ENCODE results near the gene ICOSLG.
"Not testable (repeated sequence)": the region's sequence is repeated elsewhere in the genome, so short reads cannot be mapped to it uniquely, and the experiment has no call there.

The ICOSLG gene, protein sequence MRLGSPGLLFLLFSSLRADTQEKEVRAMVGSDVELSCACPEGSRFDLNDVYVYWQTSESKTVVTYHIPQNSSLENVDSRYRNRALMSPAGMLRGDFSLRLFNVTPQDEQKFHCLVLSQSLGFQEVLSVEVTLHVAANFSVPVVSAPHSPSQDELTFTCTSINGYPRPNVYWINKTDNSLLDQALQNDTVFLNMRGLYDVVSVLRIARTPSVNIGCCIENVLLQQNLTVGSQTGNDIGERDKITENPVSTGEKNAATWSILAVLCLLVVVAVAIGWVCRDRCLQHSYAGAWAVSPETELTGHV

GRCh38 chr21:44240842-44241241 is at the start of gene ICOSLG:
ICOSLG (minus strand) TSS chr21:44240943; CDS start chr21:44240817, 126 bp downstream.
- not testable (repeated sequence) for DNase-seq

- no peak for DNase-seq
These were observed 48.8 kb upstream of the ICOSLG start for GRCh38 chr21:44289381-44290010.

GRCh38 chr21:44288251-44289110 is 47.7 kb upstream of the ICOSLG start:
- DNase-seq = no peak

- no peak for DNase-seq
These were observed 46.2 kb upstream of the ICOSLG start for GRCh38 chr21:44286716-44287632.

DNA sequence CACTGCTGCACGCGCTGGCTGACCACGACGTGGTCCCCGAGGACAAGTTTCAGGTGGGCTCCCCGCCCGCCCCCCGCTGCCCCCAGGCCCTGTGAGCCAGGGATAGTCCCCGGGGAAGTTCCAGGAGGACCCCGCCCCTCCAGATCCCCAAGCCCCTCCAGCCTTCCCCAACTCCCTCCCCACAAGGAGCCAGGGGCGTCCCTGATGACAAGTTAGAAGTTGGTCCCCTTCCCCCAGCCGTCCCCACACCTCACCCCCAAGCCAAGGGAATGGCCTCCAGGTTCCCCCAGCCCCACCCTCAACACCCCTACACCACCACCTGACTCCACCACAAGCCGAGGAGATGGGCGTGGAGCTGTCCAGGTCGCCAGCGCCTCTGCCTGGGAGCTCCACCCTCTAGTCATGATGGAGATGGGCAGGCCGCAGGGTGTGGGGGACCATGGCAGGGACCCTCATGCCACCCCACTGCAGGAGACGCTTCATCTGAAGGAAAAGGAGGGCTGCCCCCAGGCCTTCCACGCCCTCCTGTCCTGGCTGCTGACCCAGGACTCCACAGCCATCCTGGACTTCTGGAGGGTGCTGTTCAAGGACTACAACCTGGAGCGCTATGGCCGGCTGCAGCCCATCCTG is 45.5 kb upstream of the ICOSLG start:
- no peak for DNase-seq

- DNase-seq = no peak
These were observed 44.6 kb upstream of the ICOSLG start, which contains the start of gene AIRE for GRCh38 chr21:44285138-44285992. AIRE (plus strand) TSS chr21:44285876; CDS start chr21:44286007, 131 bp downstream.

DNA sequence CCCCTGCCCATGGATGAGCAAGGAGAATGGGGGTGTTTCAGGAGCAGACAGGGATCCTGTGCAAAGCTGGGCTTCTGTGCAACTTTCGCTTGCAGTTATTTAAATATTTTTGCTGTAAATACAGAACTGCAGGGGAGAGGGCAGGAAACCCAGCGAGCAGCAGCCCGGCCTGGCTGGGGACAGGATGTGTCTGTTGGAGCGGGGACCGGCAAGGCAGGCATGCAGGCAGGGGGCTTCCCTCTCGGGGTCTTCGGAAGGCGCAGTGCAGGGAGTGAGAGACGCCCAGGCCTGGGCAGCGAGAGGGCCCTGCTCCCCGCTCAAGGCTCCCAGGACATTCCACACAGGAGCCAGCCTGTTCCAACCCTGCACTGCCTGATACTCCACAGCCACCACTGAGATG is 43.2 kb upstream of the ICOSLG start:
- DNase-seq = no peak

DNA sequence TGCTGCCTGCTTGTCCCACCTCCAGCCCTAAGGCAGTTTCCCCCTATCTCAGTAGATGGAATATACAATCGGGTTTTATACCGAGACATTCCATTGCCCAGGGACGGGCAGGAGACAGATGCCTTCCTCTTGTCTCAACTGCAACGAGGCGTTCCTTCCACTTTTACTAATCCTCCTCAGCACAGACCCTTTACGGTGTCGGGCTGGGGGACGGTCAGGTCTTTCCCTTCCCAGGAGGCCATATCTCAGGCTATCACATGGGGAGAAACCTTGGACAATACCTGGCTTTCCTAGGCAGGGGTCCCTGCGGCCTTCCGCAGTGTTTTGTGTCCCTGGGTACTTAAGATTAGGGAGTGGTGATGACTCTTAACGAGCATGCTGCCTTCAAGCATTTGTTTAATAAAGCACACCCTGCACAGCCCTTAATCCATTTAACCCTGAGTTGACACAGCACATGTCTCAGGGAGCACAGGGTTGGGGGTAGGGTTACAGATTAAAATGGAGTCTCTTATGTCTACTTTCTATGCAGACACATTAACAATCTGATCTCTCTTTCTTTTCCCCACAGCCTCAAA is 42.6 kb upstream of the ICOSLG start:
- DNase-seq = not testable (repeated sequence)

GRCh38 chr21:44282370-44282769 is 41.6 kb upstream of the ICOSLG start:
- DNase-seq = no peak

DNA sequence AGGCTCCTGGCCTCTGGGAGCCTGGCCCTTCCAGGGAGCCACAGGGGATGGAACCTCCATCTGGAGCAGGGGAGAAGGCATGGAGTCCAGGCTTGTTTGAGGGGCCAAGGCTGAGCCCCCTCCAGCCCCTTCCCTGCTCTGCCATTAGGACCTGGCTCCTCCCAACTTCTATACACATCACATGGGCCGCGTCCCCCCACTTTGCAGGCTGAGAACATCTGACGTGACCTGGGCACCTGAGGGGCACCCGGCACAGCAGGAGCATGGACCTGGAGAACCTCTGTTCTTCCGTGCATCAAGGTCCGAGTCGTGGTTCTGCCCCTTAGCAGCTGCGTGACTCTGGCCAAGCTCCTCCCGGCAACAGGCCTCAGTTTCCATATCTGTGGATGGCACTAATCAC is 41.1 kb upstream of the ICOSLG start:
- no peak for DNase-seq

DNA sequence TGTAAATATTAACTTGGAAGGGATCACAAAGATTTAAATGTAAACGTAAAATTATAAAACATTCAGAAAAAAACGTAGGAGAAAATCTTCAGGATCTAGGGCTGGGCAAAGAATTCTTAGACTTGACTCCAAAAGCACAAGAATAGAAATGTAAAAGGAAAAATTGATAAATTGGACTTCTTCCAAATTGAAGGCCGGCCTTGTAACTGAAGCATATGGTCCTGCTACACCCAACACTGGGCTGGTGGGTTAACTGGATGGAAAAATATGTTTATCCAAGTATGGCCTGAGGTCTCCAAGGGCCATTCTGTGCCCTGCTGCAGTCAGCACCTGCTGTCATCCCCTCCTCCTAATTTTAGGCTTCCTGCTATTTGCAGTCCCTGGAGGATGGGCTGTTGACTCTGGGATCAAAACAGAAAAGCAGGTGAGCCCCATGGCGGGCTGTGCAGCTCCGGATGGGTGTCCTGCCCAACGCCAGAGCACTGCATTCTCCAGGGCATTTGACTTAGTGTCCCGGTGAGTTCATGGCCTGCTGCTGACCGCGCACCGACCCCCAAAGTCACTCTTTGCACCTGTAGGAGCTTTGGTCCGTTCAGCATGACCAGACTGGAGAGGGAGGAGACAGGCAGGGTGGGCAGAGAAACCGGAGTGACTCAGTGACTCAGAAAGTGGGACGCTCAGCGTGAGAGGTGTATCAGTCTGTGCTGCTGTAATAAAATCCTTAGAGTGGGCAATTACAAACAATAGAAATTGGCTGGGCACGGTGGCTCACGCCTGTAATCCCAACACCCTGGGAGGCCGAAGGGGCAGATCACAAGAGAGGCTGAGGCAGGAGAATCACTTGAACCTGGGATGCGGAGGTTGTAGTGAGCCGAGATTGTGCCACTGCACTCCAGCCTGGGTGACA is 38.9 kb upstream of the ICOSLG start:
- DNase-seq = no peak

- DNase-seq = no peak
These were observed 34.3 kb upstream of the ICOSLG start for GRCh38 chr21:44275041-44275440.

GRCh38 chr21:44273046-44273445 is 32.3 kb upstream of the ICOSLG start:
- DNase-seq = no peak

DNA sequence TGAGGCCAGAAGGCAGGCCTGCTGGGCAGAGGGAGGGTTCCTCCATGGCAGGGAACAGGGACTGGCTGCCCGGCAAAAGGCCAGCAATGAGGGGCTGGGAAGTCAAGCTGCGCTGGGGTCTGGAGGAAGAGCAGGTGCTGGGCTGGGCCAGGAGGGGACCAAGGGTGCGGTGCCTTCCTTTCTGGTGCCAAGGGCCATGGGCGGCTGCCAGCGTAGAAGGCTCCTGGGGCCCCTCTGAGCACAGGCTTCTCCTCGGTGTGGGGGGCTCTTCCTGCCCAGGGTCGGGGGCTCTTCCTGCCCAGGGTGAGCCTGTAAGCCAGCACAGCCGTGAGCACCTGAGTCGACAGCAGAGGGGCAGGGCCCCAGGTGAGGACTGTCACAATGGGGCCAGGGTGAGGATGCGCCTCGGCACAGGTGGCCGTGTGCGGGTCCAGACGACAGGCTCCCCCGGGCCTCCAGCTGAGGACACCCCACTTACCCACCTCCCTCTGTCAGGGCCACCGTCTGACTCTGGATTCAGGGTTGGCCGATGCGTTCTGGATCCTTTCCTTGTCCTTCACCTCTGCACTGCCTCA is 31.6 kb upstream of the ICOSLG start:
- no peak for DNase-seq

GRCh38 chr21:44271558-44272283 is 31.0 kb upstream of the ICOSLG start:
- DNase-seq = no peak

DNA sequence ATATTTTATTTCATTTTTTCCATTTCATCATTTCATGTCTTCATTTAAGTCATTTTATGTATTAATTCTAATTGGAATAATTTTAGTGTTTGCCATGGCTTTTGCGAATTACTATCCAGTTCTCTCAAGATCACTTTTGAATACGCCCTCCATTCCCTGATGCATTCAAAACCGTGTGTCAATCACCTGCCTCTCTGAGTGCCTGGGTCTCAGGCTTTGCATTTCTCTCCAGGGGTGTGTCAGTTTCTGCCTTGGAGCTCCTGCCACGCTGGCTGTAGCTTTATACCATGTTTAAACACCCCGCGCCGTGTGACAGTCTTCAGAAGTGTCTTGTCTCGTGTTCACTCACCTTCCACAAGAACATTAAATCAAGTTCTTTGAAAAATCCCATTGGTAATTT is 28.3 kb upstream of the ICOSLG start:
- DNase-seq = no peak

DNA sequence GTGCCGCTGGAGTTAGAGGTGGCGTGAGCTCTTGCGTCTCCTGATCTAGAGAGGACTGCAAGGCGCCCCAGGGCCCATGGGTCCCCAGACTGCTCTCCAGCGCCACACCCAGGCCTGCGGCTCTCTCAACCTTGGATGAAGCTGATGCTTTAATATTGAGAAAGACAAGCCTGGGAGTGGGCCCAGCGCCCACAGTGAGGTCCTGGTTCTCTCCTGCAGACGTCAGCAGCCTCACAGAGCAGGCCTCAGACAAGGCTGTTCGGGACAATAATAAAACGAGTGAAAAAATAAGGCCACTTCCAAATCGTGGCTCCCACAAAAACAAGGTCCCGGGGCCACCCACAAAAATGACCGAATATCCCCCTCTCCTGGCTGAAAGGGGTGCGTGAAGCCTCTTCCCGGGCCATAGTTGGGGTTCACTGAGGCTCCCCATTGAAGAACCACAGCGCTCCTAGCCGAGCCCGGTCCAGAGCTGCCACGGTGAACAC is 27.0 kb upstream of the ICOSLG start:
- no peak for DNase-seq

DNA sequence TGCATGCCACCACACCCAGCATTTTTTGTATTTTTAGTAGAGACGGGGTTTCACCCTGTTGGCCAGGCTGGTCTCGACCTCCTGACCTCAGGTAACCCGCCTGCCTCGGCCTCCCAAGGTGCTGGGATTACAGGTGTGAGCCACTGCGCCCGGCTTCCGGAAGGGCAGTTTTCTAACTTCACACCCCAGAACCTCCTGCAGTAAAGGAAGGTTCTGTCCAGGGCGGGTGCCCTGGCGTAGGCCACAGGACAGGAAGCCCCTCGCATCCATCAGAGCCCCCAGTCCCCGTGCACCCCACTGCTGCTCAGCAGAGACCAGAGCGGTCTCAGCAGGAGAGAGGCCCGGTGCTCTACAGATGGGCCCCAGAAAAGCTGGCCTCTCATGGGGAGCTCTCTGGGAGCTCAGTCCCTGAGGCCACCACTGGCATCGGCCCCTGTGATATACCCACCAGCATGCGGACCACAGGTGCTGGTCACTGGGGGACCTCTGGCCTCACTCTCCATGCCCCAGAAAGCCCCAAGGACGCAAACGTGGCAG is 25.1 kb upstream of the ICOSLG start:
- DNase-seq = no peak

Measured in stimulated activated CD4-positive, alpha-beta T cell treated with anti-CD3 and anti-CD28 coated beads, Interleukin-4, amount 100 ng/mL, for 1 hour (primary cell).